Transverse colon (tissue), 4 donors: ENCODE results near the gene POP5.

Source experiments
- CTCF ChIP-seq, 5 experiments: fragments of 200-600 bp in 3 of 5; fragments of 450-650 bp in 2 of 5; sonication (generic) in 3 of 5; IDR thresholded peaks; 1 replicate in 2 of 5; 2 replicates in 3 of 5; pipeline ENCODE4 v1.5.1; 2016 to 2017; ENCODE audit warnings: antibody characterized with exemption in 5 of 5, inconsistent platforms in 3 of 5, mild to moderate bottlenecking in 2 of 5, moderate library complexity in 1 of 5
- POLR2A ChIP-seq: fragments of 450-650 bp; IDR thresholded peaks from one replicate; pipeline ENCODE4 v1.6.1; 2016; ENCODE audit warnings: antibody characterized with exemption, mild to moderate bottlenecking, moderate library complexity
- POLR2AphosphoS5 ChIP-seq, 3 donors: sonication (generic); formaldehyde crosslinking; IDR thresholded peaks; one replicate each; pipeline ENCODE4 v1.6.1; 2016; ENCODE audit warnings: antibody characterized with exemption in 3 of 3

DNA sequence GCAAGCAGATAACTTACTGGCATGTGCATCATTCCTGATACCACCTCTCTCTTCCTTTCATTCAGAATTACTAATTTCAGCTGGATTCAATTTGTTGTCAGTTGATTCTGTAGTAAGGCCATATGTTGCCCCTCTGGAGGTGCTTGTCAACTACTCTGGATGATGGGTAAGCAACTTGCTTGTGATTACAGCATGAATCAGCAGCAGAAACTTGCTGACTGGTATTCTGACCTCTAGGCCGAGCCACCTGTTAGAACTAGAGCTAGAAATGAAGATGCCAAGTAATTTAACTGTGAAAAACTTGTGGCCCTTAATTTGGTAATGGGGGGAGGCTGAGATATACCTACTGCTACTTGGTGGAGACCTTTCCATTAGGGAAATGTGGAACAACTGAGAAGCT, 41.9 kb downstream of the POP5 start:
- no peak for TF ChIP-seq CTCF (IDR thresholded peaks at IDR 0.05)
- TF ChIP-seq POLR2A = no peak
- no peak for TF ChIP-seq POLR2AphosphoS5 (IDR thresholded peaks at IDR 0.05)
